Right renal cortex interstitium (tissue), 3 donors: ENCODE measurements around the gene STX2. TPM values are rescaled to one million over a fixed set of nuclear protein-coding genes. Genes with fewer than 3 reads are reported as not detected.
"Not testable (repeated sequence)": the region's sequence is repeated elsewhere in the genome, so short reads cannot be mapped to it uniquely, and the experiment has no call there.

Experiments used
- DNase-seq, 3 donors: peaks; one replicate each; pipeline ENCODE4 v3.0.0-alpha.2; 2013; ENCODE audit warnings: low read depth in 3 of 3, low spot score in 2 of 3
- polyA plus RNA-seq, 3 donors: library from polyadenylated mRNA; unstranded; fragments of 120-200 nt; gene quantifications; one replicate each; pipeline ENCODE4 v1.2.1, GENCODE V29; 2013; ENCODE audit not compliant: insufficient read length in 3 of 3

STX2 gene
- polyA plus RNA-seq: 10 to 100 TPM; 26.7 to 28.2 (median 27.9) TPM

- DNase-seq: peak; percentile 65 to 71 (median 66)
These were observed at the start of gene STX2 for GRCh38 chr12:130838951-130839769. TSS of gene STX2 (minus strand) at chr12:130839250. CDS start at chr12:130839099, 151 bp downstream.

DNA sequence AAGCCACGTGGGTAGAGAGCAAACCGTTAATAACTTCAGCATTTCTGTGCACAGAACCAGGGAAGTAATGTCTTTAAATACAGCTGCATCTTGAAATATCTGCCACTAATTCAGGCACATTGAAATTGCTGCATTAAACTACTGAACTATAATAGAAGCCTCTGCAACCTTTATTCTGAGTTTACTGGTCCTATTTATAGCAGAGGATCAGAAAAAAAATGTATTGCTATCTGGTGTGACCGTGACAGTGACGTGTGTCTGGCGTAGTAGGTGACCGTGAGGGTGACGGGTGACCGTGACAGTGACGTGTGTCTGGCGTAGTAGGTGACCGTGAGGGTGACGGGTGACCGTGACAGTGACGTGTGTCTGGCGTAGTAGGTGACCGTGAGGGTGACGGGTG lies 48.1 kb upstream of the STX2 start:
- DNase-seq: not testable (repeated sequence)

DNA sequence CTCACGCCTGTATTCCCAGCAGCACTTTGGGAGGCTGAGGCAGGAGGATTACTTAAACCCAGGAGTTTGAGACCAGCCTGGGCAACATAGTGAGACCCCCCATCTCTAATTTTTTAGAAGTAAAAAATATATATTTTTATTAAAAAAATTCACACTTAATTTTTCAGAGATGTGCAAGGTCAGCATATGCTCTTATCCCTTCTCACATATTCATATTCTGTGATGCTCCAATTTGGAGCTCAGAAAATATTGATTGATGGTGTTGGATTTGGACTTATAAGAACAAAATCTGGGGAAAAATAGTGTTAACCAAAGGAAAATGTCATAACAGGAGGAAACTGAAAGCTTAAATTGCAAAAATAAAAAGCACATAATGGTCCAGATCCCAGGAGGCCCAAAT lies 42.5 kb upstream of the STX2 start:
- DNase-seq: no peak

DNA sequence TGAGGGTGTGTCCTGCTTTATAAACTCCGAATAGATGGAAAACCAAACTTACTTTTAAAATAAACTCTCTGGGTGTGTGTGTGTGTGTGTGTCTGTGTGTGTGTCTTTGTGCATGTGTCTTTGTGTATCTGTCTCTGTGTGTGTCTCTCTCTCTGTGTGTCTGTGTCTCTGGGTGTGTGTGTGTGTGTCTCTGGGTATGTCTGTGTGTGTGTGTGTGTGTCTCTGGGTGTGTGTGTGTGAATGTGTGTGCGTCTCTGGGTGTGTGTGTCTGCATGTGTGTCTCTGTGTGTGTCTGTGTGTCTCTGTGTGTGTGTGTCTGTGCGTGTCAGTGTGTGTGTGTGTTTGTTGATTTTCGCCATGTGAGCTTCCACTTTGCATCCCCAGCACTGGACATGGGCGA lies 42.0 kb upstream of the STX2 start:
- DNase-seq: no peak

DNA sequence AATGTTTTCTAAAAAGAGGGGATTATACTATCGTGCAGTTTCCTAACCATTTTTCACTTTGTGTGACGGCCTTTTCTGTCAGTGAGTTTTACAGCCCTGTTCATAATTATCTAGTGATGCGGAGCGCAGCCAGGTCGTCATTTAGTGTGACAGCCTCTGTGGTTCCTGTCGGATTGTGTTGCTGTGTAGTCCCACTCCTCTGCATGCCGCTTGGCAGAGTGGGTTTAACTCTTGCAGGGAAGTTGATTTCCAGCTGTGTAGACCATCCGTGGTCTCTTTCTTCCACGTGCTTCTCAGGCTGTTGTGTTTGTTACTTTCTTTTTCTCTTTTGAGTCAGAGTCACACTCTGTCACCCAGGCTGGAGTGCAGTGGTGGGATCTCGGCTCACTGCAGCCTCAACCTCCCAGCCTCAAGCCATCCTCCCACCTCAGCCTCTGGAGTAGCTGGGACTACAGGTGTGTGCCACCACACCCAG lies 41.4 kb upstream of the STX2 start:
- no peak for DNase-seq

DNA sequence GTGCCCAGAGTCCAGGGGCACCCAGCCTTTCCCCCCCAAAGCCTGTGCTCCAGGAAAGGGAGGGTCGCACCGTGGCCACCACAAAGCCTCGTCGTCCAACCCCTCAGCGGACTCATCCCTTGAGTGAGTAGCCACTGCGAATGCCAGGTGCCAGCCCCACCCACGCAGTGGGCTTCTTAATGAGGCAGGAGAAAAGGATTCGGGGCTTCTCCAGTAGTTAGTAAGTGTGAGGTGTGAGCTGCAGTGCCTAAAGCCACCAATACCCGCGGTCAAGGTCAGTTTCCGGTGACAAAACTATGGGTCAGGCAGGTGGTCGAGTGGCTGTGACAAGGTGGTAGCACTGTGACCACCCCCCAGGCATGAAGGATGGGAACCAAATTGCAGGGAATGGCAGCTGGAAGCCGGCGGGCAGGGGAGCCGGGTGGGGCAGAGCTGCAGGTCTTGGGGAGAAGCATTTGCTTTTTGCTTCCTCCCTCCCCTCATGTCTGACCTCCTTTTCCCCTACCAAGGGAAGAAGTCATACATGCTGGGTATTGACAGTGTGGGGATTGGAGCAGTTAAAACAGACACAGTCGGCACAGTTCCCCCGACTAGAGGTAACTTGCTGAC lies 40.8 kb upstream of the STX2 start:
- DNase-seq: no peak

GRCh38 chr12:130879212-130879686 lies 40.2 kb upstream of the STX2 start:
- no peak for DNase-seq

DNA sequence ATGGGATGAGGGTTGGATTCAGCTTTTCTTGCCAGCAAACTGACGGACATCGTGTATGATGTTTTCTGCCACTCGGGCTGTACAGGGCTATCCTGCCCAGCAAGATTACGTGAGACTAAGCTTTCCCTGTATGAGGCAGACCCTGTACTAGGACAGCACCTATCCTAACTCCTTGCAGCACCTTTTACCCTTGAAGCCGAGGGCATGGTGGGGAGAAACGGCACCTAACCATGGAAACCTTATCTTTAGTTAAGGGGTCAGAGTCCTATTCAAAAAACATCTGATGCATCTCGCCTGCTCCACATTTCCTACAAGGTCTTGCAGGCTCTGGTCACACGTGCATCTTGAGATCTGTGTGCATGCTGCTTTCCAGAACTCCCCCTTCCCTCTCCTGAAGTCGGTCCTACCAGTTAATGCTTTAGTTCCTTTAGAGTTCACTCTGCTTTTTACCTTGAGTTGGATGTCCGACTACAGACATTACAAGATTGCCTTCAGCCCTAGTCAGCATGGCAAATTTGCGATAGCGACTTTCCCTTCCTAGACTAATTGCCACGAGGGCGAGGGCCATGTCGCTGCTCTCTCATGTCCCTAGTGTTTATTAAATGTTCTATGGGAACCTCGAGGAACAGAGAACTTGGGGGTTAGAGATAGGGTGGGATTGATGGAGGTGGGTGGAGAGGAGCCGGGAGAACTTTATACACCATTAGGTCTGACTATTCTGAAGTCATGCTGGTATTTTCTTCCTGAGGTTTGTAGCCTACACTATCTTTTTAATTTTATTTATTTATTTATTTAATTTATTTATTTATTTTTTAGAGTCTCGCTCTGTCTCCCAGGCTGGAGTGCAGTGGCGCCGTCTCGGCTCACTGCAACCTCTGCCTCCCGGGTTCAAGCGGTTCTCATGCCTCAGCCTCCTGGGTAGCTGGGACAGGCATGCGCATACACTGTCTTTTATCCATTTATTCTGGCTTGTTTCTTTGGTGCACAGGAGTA lies 39.4 kb upstream of the STX2 start:
- no peak for DNase-seq

DNA sequence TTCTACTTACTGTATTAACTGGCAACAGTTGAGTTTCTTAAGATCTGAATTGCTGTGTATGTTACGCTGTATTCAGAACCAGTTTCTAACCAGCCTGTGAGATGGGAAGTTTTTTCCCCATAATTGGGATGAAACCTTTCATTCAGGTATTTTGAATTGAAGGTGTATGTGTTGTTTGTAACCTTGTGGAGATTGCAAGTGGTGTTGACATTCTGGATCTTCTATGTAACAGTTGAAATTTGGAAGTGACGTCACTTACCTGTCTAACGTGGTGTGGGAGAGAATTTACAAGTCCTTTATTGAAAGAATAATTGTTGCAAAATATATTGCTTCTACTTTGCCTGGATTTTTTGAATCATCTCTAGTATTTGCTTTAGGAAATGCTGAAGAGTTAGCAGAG lies 38.3 kb upstream of the STX2 start:
- no peak for DNase-seq

GRCh38 chr12:130876758-130877157 lies 37.7 kb upstream of the STX2 start:
- DNase-seq: no peak

DNA sequence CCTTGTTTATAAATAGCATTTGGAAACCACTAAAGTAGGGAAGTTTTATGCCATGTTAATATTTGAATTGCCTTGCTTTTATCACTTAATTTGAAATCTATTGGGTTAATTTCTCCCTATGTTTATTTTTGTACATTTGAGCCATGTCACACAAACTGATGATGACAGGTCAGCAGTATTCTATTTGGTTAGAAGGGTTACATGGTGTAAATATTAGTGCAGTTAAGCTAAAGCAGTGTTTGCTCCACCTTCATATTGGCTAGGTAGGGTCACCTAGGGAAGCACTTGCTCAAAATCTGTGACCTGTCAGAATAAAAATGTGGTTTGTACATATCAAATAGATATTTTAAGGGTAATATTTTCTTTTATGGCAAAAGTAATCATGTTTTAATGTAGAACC lies 37.2 kb upstream of the STX2 start:
- DNase-seq: no peak

DNA sequence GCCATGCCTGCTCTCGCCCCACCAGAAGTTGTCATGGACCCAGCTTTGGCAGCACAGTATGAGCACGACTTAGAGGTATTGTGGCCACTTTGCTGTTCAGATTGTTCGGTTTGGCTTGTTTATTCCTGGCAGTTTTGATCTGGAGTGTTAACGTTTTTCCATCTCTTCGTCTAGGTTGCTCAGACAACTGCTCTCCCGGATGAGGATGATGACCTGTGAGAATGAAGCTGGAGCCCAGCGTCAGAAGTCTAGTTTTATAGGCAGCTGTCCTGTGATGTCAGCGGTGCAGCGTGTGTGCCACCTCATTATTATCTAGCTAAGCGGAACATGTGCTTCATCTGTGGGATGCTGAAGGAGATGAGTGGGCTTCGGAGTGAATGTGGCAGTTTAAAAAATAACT lies 36.7 kb upstream of the STX2 start:
- DNase-seq: not testable (repeated sequence)

GRCh38 chr12:130875193-130875592 lies 36.1 kb upstream of the STX2 start:
- no peak for DNase-seq

DNA sequence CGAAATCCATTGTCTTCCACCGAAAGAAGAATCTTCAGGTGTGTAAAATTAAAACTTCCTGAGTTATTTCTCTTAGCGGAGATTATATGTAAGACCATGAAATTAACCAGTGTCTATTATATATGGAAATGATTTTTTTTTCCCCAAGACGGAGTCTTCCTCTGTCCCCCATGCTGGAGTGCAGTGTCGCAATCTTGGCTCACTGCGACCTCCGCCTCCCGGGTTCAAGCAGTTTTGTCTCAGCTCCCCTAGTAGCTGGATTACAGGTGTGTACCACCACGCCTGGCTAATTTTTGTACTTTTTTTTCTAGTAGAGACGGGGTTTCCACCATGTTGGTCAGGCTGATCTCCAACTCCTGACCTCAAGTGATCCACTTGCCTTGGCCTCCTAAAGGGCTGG lies 35.6 kb upstream of the STX2 start:
- no peak for DNase-seq

- no peak for DNase-seq
These were observed 34.8 kb upstream of the STX2 start for GRCh38 chr12:130873825-130874224.

DNA sequence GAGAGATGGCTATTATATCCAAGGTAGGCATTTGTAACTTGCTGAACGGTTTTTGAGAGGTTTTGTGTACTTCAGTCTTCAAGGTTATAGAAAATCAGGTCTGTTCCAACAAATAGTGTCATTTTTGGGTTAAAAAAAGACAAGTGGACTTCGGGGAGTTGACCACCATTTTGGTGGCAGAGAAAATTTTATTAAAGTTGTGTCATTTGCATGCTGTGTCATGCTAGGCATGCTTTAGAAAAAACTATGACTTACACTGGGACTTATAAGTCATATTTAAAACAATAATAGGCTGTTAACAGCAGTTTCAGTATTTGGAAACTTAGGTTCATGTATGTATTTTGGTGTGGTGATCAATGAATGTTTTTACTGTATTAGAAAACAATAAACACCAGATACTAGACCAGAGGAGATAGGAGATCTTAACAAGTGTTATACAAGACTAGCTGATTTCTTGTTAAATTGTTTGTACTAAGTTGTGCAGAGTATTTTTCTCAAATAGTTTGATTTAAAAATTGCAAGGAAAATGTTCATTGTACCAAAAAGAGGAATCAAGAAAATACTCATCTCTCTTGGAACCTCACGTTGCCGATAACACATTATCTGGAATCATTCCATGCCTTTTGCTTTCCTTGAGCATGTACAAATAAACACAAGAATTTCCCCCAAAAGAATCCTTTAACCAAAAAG lies 34.2 kb upstream of the STX2 start:
- no peak for DNase-seq

GRCh38 chr12:130872179-130873096 lies 33.4 kb upstream of the STX2 start:
- DNase-seq: no peak

- DNase-seq: peak in 2 of 3 donors; percentile 73 to 77
These were observed 32.5 kb upstream of the STX2 start, which contains the start of gene RAN for GRCh38 chr12:130871286-130872178. TSS of gene RAN (plus strand) at chr12:130872066. CDS start at chr12:130872594, 528 bp downstream.
